ENCODE measurements around the gene BOK.

BOK gene

DNA sequence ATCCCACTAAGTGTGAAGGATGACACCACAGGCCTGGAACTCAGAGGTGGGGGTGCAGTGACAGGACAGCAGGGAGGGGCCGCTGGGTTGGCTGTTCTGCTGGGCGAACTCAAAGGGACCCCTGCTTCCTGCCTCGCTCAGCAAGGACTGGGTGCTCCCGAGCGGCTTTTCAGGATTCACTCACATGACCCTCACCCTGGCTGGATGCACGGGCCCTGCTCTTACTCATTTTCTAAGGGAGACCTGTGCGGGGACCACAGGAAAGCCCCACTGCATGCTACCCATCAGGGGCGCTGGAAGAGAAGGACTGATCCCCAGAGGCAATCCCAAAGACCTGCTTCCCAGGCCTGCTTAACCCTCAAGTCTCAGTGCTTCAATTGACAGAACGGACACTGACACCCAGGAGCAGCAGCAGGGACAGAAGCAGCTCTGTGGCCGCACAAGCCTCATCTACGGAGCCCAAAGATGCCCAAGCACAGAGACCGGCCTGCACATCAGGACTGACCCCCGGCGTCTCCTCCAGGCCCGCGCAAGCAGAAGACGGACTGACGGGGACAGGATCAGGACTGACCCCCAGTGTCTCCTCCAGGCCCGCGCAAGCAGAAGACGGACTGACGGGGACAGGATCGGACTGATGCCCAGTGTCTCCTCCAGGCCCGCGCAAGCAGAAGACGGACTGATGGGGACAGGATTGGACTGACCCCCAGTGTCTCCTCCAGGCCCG, 48.8 kb downstream of the BOK start:
- no peak for DNase-seq (ENCODE audit: low read depth)
- no peak overlapping the region for H3K4me3 ChIP-seq (ENCODE audit: low read length)
- TF ChIP-seq, protein P1, sequence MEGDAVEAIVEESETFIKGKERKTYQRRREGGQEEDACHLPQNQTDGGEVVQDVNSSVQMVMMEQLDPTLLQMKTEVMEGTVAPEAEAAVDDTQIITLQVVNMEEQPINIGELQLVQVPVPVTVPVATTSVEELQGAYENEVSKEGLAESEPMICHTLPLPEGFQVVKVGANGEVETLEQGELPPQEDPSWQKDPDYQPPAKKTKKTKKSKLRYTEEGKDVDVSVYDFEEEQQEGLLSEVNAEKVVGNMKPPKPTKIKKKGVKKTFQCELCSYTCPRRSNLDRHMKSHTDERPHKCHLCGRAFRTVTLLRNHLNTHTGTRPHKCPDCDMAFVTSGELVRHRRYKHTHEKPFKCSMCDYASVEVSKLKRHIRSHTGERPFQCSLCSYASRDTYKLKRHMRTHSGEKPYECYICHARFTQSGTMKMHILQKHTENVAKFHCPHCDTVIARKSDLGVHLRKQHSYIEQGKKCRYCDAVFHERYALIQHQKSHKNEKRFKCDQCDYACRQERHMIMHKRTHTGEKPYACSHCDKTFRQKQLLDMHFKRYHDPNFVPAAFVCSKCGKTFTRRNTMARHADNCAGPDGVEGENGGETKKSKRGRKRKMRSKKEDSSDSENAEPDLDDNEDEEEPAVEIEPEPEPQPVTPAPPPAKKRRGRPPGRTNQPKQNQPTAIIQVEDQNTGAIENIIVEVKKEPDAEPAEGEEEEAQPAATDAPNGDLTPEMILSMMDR (conservative IDR thresholded peaks at IDR 0.05; ENCODE audit: low read depth, low read length), result no peak

DNA sequence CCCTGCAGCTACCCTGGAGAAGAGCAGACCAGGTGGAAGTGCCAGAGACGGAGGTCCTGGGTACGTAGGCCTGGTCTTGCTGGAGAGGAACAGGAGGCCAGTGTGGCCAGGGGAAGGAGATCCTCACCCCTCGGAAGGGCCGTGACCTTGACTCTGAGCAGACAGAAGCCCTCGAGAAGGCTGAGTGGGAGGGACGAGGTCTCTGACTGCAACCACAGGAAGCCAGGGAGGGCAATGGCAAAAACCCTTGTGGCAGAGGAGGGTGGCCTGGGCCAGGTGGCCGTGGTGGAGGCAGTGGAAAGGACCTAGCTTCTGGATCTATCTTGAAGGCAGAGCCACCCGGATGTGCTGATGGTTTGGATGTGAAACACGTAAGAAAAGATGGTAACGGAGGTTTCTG, 50.3 kb downstream of the BOK start:
- DNase-seq (ENCODE audit: low read depth), result no peak
- TF ChIP-seq, protein P1 (conservative IDR thresholded peaks at IDR 0.05; ENCODE audit: low read depth, low read length), result no peak
- H3K4me3 ChIP-seq (ENCODE audit: low read length), result no peak overlapping the region

DNA sequence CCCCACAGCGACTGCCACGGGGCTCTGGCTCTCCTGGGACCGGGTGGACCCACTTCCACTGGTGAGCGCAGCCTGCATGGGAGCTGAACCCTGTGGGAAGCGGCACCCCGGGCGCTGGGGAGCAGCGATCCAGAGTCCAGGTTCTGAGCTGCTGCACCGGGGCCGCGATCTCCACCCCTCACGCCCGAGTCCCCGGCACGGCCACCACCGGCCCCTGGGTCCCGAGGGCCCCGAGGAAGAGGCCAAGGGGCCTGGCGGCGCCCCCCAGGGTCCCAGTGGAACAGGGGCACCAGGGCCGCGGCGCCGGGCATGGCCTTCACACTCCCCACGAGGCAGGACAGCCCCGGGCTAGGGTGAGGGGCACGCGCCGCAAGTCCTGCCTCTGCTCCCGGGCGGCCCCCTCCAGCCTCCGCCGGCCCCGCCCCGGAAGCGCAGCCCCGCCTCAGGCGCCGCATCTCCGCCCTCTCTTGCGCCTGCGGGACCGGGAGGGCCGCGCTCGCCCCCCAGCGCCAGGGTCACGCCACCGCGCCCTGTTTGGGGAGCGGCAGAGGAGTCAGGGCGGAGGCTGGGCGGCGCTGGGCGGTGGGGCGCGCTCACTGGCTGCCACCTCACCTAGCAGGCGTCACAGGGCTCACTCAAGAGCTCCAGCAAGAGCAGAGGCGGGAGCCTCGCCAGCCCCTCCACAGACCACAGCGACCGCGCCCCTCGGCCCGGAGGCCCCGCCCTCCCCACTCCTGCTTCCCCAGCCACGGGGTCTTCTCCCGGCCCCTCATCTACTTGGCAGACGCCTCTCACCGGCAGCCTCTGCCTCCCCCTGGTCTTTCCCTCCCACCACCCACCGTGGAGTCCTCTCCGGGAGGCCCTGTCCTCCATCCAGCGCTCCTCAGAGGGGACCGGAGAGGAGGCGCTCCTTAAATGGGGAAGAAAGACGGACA, 51.6 kb downstream of the BOK start:
- peak; percentile 52 for DNase-seq (ENCODE audit: low read depth)
- peak overlapping the region; percentile 56 for H3K4me3 ChIP-seq (ENCODE audit: low read length)
- TF ChIP-seq, protein P1 (conservative IDR thresholded peaks at IDR 0.05; ENCODE audit: low read depth, low read length), result peak; percentile 50

DNA sequence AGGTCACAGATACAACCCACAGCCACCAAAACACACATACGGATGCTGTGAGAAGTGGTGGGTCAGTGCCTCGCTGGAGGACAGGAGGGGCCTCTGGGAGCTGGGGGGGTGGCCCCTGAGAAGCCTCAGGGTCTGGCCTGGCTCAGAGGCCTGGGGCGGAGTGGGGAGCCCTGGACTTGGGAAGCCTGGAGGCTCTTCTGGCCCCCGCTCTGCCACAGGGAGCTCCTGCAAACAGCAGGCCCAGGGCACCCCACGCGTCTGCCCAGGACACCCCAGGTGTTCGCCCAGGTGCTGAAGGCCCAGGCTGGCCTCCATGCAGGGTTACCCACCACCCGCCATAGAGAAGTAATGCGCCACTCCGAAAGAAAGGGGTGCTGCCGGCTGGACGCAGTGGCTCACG, 52.5 kb downstream of the BOK start:
- H3K4me3 ChIP-seq (ENCODE audit: low read length), result no peak overlapping the region
- no peak for DNase-seq (ENCODE audit: low read depth)
- TF ChIP-seq, protein P1 (conservative IDR thresholded peaks at IDR 0.05; ENCODE audit: low read depth, low read length), result no peak

DNA sequence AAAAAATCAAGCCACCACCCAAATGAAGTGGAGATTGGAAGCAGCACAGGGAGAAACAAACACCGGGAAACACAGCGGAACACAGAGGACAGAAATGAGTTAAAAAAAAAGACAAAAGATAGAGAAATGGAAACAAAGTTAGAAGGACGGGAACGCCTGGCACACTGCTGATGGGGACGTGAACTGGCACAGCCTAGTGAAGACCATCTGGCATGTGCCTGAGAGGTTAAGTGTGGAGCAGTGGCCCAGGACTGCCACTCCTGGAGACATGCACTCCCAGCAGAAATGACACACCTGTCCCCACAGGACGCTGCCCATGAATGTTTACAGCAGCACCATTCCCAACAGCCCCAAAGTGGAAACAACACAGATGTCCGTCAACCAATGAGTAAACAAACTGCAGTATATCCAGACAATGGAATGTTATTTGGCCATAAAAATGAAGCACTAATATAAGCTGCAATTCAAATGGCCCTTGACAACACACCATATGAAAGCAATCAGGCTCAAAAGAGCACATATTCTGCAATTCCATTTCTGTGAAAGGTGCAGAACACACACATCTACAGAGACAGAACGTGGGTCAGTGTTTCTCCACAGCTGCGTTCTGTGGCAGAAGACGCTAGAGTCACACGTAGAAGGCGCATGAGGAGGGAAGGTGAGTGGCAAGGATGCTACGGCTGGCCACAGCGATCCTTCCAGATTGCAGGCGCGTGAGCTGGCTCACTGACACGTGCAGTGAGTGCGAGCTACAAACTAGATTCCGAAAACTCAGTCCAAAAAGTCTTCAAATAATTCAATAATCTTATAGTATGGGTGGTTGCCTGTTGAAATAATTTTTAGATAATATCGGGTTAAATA, 53.8 kb downstream of the BOK start:
- TF ChIP-seq, protein P1 (conservative IDR thresholded peaks at IDR 0.05; ENCODE audit: low read depth, low read length), result no peak
- DNase-seq (ENCODE audit: low read depth), result no peak
- H3K4me3 ChIP-seq (ENCODE audit: low read length), result no peak overlapping the region

DNA sequence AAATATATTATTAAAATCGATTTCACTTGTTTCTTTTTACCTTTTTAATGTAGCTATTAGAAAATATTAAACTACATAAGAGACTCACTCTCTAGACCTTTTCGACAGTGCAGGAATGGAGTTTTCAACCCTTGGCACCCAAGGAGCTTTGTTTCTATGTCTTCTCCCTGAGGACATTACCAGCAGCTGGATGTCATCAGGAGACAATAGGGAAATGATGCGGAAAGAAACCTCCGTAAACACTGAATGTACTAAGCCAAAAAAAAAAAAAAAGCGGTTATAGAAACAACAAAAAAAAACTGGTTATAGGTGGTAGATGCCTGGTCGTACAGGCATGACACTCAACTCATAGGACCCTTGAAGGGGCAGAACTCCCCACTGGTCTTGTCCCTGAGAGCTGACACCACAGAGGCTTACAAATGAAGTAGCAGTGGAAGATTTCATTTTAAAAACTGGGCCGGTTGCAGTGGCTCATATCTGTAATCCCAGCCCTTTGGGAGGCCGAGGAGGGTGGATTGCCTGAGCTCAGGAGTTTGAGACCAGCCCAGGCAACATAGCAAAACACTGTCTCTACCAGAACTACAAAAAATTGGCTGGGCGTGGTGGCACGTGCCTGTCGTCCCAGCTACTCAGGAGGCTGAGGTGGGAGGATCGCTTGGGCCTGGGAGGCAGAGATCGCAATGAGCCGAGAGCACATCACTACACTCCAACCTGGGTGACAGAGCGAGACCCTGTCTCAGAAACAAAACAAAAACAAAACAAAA, 54.7 kb downstream of the BOK start:
- no peak for DNase-seq (ENCODE audit: low read depth)
- H3K4me3 ChIP-seq (ENCODE audit: low read length), result no peak overlapping the region
- TF ChIP-seq, protein P1 (conservative IDR thresholded peaks at IDR 0.05; ENCODE audit: low read depth, low read length), result no peak
